HG03066 (cell line): Measurements from ENCODE around the gene IFNW1.
"Not testable (repeated sequence)": the region's sequence is repeated elsewhere in the genome, so short reads cannot be mapped to it uniquely, and the experiment has no call there.

Experiments used
- ATAC-seq: cut with Tn5 transposase; IDR thresholded peaks from one replicate; pipeline ENCODE4 v1.9.1; 2021; ENCODE audit warnings: low read depth; ENCODE audit not compliant: unreplicated experiment

IFNW1 gene

GRCh38 chr9:21141427-21141882 is at the start of gene IFNW1:
IFNW1 (minus strand) TSS chr9:21141832; CDS start chr9:21141570, 262 bp downstream.
- ATAC-seq, result peak; percentile 62

DNA sequence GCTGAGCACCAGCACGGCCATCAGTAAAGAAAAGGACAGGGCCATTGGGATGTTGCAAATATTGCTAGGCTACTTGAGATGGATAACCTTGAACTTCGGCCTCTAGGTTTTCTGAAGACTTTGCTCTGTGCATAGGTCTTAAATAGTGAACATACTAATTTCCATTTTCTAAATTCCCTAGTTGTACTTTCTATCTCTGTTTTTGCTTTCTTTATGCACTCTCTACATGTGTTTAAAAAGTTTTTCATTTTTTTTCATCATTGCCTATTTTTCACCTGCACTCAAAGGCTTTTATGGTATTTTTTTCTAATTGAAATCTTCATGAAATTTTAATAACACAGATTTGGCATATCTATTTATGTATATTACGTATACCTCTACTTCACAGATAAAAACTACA is 45.9 kb upstream of the IFNW1 start, which contains the start of gene IFNA4:
Gene IFNA4 (minus strand): TSS at position 101 of the 400 bp plus-strand sequence. CDS start 56 bp downstream, at position 45.
- not testable (repeated sequence) for ATAC-seq

DNA sequence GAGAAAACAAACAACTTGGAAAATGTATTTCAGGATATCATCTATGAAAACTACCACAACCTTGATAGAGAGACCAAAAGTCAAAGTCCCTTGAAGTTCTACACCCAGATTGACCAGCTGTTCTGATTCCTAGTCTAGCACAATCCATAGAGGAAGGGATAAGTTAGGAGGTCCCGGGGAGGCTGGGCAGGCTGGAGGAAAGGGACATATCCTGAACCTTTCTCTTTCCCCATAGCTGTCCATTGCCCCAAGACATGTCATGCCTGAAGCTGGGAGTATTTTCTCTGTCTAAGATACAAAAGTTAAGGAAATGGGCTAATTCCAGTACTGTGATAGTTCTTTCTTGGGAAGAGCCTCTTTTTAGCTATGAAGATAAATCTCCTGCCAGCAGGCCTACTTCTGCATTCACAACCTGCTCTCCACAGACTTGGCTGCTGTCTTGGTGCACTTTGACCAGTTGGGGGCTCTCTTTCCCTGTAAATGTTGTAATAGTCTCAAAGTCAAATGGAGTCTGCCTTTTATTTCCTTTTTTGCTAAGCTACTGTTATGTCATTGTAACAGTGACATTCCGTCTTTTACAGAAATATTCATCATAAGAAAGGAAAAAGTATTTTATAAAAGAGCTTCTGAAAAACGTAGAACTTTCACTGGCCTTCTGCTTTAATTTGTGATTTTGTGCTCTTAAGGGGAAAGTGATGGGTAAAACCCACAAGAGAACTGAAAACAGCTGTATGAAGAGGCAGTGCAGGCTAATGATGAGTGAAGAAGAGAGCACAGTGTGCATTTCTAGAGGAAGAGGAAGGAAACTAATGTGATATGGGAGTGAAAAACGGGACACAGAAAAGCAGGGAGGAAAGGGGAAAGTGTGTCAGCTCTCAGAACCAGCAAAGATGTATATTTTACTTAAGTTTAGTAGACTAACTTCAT is 41.4 kb upstream of the IFNW1 start:
- peak; percentile 89 for ATAC-seq

- no peak for ATAC-seq
These were observed 33.0 kb upstream of the IFNW1 start for GRCh38 chr9:21174671-21175070.

- no peak for ATAC-seq
These were observed 30.5 kb upstream of the IFNW1 start for GRCh38 chr9:21172156-21172555.

DNA sequence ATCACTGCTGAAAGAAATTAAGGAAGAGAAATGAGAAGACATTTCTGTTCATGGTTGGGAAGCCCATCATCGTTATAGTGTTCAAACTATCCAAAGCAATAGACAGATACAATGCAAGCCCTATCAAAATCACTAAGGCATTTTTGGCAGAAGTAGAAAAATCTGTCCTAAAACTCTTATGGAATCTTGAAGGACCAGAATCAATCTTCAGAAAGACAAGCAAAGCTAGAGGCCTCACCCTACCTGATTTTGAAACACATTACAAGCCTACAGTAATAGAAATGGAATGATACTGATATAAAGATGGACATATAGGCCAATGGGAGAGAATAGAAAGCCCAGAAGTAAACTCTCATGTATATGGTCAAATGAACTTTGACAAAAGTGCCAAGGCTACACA is 29.7 kb upstream of the IFNW1 start:
- ATAC-seq, result no peak

GRCh38 chr9:21166560-21166959 is 24.9 kb upstream of the IFNW1 start, which contains the start of gene IFNA21:
IFNA21 (minus strand) TSS chr9:21166660; CDS start chr9:21166612, 48 bp downstream.
- ATAC-seq, result not testable (repeated sequence)

DNA sequence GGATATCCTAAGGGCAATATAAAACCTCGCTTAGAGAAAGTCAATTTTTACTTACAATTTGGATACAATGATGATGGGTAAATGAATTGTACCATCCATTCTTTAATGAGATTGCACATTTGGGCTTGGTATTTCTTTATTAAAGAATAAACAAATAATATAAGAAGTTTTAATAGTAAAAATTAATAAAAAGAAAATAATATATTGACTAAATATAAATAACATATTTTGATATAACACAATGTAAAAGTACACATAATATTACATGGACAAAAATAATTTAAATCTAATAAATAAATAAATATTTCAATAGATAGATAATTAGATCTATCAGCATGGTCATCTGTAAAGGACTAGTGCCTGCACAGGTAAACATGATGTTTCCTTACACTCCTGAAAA is 23.9 kb upstream of the IFNW1 start:
- ATAC-seq, result no peak

DNA sequence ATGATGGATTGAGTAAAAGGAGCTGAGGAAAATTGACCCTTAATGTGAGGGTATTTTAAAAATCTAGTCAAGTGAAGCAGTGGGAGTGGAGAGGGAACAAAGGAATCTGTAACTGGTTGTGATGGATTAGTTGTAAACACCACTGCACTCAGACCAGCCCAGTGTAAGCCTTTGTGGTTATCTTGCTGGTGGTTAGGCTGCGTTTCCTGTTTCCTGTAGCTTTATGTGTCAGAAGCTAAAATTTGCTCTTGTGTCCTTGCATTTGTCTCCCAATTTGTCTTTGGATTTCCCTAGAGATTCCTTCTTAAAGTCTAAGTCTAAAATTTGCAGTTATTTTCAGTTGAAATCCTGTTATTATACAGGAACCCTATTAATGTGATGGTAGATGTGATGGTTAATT is 18.5 kb upstream of the IFNW1 start:
- peak; percentile 86 for ATAC-seq

GRCh38 chr9:21155501-21155900 is 13.9 kb upstream of the IFNW1 start:
- ATAC-seq, result no peak

DNA sequence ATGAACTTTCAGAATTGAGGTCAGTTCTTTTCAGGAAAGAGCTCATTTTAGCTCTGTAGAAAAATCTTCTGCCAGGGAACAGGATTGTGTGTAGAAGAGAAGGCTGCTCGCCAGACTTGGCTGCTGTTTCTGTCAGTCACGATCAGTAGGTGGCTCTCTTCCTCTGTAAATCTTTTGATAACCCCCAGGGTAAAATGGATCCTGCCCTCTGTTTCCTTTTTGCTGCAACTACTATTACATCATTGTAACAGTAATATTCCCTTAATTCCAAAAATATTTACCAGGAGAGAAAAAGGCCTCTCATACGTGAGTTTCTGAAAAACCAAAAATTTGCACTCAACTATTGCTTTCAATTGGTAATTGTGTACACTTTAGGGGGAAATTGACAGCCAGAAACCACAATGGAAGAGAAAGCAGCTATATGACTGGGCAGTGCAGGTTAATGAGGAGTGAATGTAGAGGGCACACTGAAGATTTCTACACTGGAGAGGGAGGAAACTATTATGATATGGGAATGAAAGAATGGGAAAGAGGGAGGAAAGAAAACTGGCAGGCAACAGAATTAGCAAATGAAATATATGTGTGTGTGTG is 12.5 kb upstream of the IFNW1 start:
- peak; percentile 87 for ATAC-seq

GRCh38 chr9:21153336-21154017 is 11.8 kb upstream of the IFNW1 start:
- ATAC-seq, result peak; percentile 18

GRCh38 chr9:21144603-21145002 is 3.0 kb upstream of the IFNW1 start:
- ATAC-seq, result peak; percentile 70

GRCh38 chr9:21137020-21137419 is 4.6 kb downstream of the IFNW1 start:
- no peak for ATAC-seq

- no peak for ATAC-seq
These were observed 5.9 kb downstream of the IFNW1 start for GRCh38 chr9:21135736-21136135.

DNA sequence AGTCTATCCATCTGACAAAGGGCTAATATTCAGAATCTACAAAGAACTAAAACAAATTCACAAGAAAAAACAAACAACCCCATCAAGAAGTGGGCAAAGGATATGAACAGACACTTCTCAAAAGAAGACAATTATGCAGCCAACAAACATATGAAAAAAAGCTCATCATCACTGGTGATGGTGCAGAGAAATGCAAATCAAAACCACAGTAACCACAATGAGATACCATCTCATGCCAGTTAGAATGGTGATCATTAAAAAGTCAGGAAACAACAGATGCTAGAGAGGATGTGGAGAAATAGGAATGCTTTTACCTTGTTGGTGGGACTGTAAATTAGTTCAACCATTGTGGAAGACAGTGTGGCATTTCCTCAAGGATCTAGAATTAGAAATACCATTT is 13.4 kb downstream of the IFNW1 start:
- ATAC-seq, result not testable (repeated sequence)

- peak; percentile 96 for ATAC-seq
These were observed 19.9 kb downstream of the IFNW1 start for GRCh38 chr9:21121595-21122251.

GRCh38 chr9:21121079-21121478 is 20.6 kb downstream of the IFNW1 start:
- no peak for ATAC-seq

DNA sequence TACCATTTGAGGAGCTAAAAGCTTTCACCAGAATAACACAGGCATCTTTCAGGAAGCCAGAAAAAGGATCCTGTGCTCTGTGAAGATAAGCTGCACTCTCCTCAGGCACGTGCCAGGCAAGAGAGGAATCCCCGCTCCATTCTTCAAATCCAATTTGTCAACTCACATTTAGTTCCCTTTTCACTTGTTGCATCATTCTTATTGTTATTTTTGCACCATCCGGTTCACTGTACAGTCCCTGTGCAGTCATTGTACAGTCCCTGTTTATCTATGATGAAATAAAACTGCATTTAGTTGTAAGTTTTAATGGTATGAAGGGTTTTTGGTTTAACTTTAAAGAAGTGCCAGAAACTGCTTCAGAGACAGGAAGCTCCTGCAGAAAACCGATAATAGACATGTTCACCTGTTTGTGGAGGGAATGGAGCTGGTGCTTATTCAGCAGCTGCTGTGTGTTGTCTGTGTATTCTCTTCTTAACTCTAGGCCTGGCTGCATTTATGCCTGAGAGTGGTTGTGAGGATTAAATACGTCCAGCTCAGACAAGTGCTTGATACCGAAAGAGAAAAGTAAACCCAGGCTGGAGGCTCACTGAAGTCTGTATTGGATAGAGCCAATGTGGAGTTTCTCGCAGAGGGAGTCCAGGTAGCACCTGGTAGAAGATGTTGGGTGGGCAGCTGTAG is 22.4 kb downstream of the IFNW1 start:
- ATAC-seq, result no peak

GRCh38 chr9:21114311-21114710 is 27.3 kb downstream of the IFNW1 start:
- ATAC-seq, result no peak
